GM13977 (cell line): ENCODE data around the gene RIPK4.

Source experiments
- DNase-seq: peaks from one replicate; pipeline ENCODE4 v3.0.0; 2012; ENCODE audit warnings: low spot score
- CTCF ChIP-seq: IDR thresholded peaks from 2 replicates; pipeline ENCODE4 v1.5.1; 2012; ENCODE audit warnings: mild to moderate bottlenecking, control low read depth; ENCODE audit not compliant: insufficient read depth; ENCODE audit errors: extremely low read depth, missing control alignments
- in situ Hi-C: fragments of 300-500 bp; cut with MboI; formaldehyde crosslinking; loops from one replicate; pipeline ENCODE4 v1.12.0; 2022; ENCODE audit warnings: low sequenced_read_pairs, low pct_unique_long_range_greater_than_20kb, mixed read lengths, inconsistent platforms; ENCODE audit not compliant: unreplicated experiment

The RIPK4 gene

DNA sequence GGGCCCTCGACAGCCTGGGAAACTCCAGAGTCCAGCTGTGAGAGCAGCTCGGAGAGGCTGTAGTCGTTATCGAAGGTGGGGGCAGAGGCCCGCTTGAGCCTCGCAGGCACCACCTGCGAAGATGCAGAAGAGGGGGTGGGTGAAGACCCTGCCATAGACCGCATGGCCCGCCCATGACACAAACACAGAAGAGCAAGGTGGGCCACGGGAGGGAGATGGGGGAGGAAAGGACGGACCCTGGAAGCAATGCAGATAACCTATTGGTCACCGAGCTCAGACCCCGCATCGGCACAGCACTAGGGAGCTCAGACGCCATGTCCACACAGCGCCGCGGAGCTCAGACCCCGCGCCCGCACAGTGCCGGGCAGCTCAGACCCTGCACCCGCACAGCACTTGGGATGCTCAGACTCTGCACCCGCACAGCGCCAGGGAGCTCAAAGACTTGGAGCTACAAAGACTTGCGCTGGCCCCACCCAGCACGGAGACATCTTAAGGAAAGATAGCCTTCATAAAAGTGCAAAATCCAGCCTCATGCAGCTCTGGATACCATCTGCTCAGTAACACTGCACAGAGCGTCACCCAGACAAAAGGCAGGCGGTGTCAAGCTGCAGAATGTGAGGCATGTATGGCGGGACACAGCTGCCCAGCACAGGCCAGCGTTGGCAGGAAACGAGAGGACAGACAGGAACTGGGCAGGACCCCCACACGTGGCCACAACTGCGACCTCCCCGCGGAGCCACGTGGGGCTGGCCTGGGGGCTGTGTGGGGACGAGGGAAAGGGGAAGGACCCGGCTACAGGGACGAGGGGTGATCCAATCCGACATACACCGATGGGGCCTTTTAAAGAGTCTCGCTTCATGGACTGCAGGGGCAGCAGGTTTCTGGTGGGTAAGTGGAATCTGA lies 22.6 kb downstream of the RIPK4 start:
- in situ Hi-C loops = no loop called here
- DNase-seq = no peak
- TF ChIP-seq CTCF = no peak

DNA sequence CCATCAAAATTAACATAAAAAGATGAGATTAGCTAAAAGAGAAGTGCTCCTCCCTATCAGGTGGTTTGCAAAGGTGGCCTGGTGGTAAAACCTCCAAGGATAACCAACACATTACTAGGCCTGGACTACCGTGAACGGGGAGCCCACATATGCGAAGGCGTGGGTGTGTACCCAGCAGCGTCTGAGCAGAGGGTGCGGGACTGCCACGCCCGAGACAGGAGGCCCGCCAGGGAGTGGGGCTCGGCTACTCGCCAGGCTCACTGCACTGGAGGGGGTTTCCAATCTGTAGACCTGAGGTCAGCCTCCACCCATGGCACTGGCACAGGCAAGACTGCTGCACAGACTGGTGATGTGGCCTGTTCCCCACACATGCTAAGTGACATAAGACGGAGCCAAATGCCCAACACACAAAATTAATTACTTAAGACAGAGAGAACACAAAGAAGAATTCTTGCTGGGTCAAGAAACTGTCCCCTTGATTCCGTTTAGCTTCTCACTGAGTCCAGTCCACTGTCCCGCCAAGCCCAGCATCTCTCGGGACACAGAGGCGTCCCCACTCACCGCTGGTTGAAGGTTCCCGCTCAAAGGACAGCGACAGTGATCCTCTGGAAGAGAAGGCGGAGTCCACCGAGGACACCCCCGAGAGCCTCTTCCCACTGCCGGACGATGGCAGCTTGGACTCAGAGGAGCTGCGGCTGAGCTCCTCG lies 23.4 kb downstream of the RIPK4 start:
- no peak for DNase-seq
- TF ChIP-seq CTCF = no peak
- in situ Hi-C loops = no loop called here

GRCh38 chr21:41742073-41742875 lies 24.6 kb downstream of the RIPK4 start:
- in situ Hi-C loops = no loop called here
- no peak for TF ChIP-seq CTCF
- DNase-seq = no peak

- no peak for DNase-seq
- in situ Hi-C loops = no loop called here
- no peak for TF ChIP-seq CTCF
Measured at GRCh38 chr21:41741253-41742072, 25.4 kb downstream of the RIPK4 start.

- in situ Hi-C loops = no loop called here
- TF ChIP-seq CTCF = no peak
- DNase-seq = no peak
Measured at GRCh38 chr21:41740604-41741252, 26.1 kb downstream of the RIPK4 start.
